Fibroblast of the aortic adventitia (primary cell): Measurements from ENCODE around the gene HOXA1. TPM values are rescaled to one million over a fixed set of nuclear protein-coding genes. Genes with fewer than 3 reads are reported as not detected.

ENCODE experiments used
- DNase-seq: peaks from one replicate; pipeline ENCODE4 v3.0.0-alpha.2; 2010; ENCODE audit warnings: low read depth
- H3K4me3 ChIP-seq: 2 replicates; pipeline ENCODE4 v1.5.1; 2011; ENCODE audit warnings: low read depth, mild to moderate bottlenecking, control low read depth, low read length, moderate library complexity
- CTCF ChIP-seq: IDR thresholded peaks from 2 replicates; pipeline ENCODE4 v1.5.1; 2011; ENCODE audit warnings: mild to moderate bottlenecking, low read length, control low read depth, inconsistent platforms; ENCODE audit not compliant: insufficient read depth
- total RNA-seq: library from RNA; depleted of rRNA; stranded (reverse); fragments of >200 nt; gene quantifications from 2 replicates; pipeline ENCODE4 v1.2.3, GENCODE V29; 2012; ENCODE audit warnings: low replicate concordance

Gene HOXA1
- total RNA-seq, 1 donor = 0.72 TPM

- peak overlapping the region; percentile 53 for H3K4me3 ChIP-seq
- no peak for DNase-seq
- no peak for TF ChIP-seq CTCF
Observed at GRCh38 chr7:27121684-27122076, 25.9 kb upstream of the HOXA1 start.

- no peak overlapping the region for H3K4me3 ChIP-seq
- no peak for DNase-seq
- no peak for TF ChIP-seq CTCF
Observed at GRCh38 chr7:27119412-27119911, 23.7 kb upstream of the HOXA1 start.

- H3K4me3 ChIP-seq = peak overlapping the region; percentile 72
- no peak for DNase-seq
- no peak for TF ChIP-seq CTCF
Observed at GRCh38 chr7:27118580-27118979, 22.8 kb upstream of the HOXA1 start.

GRCh38 chr7:27117887-27118491, 22.2 kb upstream of the HOXA1 start:
- no peak for TF ChIP-seq CTCF
- DNase-seq = peak; percentile 79
- peak overlapping the region; percentile 72 for H3K4me3 ChIP-seq

- TF ChIP-seq CTCF = no peak
- peak overlapping the region; percentile 72 for H3K4me3 ChIP-seq
- DNase-seq = peak; percentile 24
Observed at GRCh38 chr7:27116962-27117886, 21.4 kb upstream of the HOXA1 start.

GRCh38 chr7:27116031-27116961, 20.5 kb upstream of the HOXA1 start:
- TF ChIP-seq CTCF = no peak
- peak overlapping the region; percentile 72 for H3K4me3 ChIP-seq
- DNase-seq = peak; percentile 39
